ENCODE measurements around the gene HCFC1. TPM values are rescaled to one million over a fixed set of nuclear protein-coding genes. Genes with fewer than 3 reads are reported as not detected.

Gene HCFC1
- total RNA-seq, 1 donor from 2014 or later: 42.2 TPM

DNA sequence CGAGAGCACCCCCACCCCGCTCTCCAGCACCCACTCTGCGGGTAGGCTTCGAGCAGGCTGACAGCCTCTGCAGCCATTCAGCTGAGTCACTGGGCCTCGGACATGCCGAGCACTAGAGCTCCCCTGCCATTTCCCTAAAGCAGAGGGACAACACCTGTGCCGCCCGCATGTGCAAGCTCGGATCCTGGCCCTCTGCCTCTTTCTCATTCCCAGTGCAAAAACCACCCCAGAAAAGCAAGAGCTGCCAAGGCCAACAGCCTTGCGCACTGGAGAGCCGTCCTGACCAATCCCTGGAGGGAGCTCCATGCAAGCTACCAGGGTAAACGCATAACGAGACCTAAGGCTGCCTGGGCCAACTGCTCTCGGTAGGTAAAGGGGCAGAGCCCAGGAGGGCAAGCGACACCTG is 5.3 kb downstream of the HCFC1 start:
- ATAC-seq (no peak), DNase-seq (ENCODE audit: low spot score) (no peak)

DNA sequence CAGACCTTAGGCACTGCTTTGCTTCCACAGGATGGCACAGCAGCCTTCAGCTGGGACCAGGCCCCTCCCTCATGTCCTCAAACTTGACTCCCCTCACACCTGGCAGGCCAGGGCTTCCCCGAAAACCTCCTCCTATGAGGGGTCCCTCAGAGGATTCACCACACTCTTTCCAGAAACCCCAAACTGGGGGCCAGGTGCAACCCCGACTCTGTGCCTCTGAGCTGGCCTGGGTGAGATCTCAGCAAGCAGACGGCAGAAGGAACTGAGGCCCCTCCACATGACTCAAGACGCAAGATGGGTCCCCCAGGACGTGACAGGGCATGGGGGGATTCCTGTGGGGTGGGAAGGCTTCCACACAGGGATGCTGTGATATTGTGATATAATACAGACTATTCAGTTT is 6.2 kb downstream of the HCFC1 start:
- ATAC-seq (no peak), DNase-seq (ENCODE audit: low spot score) (no peak)
- intact Hi-C loops (cut with DNase I): no loop called here

More for the DNA sequence above, 5.3 kb downstream of the HCFC1 start:
- intact Hi-C loops (cut with DNase I): no loop called here

DNA sequence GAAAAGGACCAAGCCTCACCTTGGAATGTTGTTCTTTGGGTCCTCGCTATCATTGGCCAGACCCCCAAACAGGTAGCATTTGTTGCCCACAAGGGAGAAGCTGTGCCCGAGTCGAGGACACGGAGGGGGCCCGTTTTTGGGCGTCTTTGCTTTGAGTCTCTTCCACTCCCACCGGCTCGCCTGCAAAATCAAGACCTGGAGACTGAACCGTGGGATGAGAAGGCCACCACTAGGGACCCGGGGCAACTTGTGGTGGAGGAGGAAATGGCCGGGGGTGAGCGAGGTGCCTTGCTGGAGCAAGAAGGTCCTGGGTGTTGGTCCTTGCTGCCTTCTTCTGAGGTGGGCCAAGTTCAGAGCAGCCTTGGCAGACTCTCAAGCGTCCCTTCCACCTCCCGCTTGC is 7.5 kb downstream of the HCFC1 start:
- no peak for ATAC-seq
- DNase-seq (ENCODE audit: low spot score): no peak
- intact Hi-C loops (cut with DNase I): loop anchor here (5.0 kb wide), 1 partner anchor 182 kb away; the partner anchor contains the start of gene SRPK3

DNA sequence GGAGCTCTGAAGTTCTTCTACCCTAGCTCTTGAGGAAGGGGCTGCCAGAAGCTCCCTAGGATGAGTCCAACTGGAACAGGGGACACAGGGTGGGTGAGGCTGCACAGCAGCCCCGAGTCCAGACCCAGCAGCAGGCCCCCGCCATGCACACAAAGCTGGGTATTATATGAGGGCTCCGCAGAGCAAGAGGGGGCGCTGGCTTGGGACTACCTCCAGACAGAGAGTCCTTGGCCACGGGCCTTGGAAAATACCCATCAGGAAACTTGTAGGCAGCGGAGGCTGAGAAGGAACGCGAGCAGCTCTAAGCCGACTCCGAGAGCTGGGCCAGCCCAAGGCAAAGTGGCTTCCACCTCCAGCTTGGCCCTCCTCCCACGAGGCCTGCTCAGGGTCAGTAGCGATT is 8.1 kb downstream of the HCFC1 start:
- intact Hi-C loops (cut with DNase I): loop anchor here (5.0 kb wide), 1 partner anchor 181 kb away; the partner anchor contains the start of gene SRPK3
- no peak for ATAC-seq
- no peak for DNase-seq (ENCODE audit: low spot score)

DNA sequence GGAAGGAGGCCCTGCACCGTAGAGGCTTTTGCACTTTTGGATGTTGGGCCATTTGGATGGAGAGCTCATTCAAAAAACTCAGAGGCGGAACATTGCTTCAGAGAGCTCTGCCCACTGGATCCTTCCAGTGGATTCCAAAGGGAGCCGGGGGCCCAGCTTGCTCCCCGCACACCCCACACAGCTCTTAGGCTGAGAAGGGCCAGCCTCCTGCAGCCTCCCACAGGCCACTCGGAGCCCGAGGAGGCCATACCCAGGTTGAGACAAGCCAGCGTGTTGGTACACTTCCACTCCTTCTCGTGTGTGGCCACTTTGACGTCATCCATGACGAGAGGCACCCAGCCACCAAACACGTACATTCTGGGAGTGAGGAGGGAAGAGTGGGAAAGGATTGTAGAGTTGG is 10.3 kb downstream of the HCFC1 start:
- intact Hi-C loops (cut with DNase I): loop anchor here (5.0 kb wide), 1 partner anchor 179 kb away; the partner anchor contains the start of gene SRPK3
- no peak for ATAC-seq
- DNase-seq (ENCODE audit: low spot score): no peak

DNA sequence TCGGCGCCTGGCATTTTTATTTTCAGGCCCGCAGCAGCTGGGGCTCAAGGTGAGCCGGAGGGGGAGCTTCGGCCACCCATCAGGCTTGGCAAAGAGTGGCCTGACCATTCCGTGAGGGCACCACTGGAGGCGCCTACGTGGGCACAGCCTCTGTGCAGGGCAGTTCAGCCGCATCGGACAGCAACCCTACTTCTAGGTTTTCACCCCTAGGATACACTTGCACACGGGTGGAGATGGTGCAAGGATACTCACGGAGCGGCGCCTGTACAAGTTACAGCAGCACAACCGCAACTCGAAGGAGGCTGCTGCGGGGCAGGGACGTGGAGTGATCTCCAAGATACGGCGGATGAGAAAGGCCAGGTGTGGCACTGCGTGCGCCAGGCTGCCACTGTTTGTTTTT is 10.8 kb downstream of the HCFC1 start:
- intact Hi-C loops (cut with DNase I): loop anchor here (5.0 kb wide), 1 partner anchor 178 kb away; the partner anchor contains the start of gene SRPK3
- ATAC-seq: no peak
- no peak for DNase-seq (ENCODE audit: low spot score)

DNA sequence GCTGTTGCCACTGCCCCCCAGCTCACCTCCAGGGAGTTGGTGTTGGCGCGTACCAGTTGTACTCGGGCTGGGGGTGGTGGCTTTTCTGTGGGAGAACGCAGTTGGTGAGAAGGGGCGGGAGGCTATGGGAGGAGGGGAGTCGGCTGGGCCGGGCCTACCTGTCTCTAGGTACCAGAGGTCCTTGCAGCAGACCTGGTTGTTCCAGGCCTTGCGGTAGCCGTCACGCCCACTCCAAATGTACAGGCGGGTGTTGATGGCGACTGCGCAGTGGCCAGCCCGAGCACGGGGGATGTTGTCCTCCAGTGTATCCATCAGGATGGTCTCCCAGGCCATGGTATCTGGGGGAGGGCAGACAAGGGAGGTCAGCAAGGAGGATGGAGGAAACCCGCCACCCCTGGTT is 11.5 kb downstream of the HCFC1 start:
- no peak for DNase-seq (ENCODE audit: low spot score)
- intact Hi-C loops (cut with DNase I): loop anchor here (5.0 kb wide), 1 partner anchor 178 kb away; the partner anchor contains the start of gene SRPK3
- ATAC-seq: no peak

DNA sequence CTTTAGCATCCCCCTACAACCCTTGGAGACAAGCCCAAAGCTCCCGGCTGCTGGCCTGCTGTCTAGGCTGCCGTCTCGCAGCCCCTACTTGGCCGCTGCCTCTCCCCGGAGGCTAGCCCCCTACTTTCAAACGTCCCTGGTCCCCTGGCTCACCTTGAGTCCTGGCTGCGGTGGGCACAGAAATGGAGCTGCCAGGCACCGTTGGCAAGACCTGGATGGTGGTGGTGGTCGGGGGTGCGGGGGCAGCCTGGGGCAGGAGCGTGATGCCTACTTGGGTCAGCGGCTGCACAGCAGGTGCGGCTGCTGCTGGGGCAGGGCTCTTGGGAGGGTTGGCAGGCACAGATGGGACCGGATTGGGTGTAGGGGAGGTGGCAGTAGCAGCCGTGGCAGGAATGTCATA is 12.0 kb downstream of the HCFC1 start:
- intact Hi-C loops (cut with DNase I): loop anchor here (5.0 to 10.0 kb wide), 2 partner anchors 177 to 405 kb away; partner anchors contain the start of gene SRPK3
- ATAC-seq: no peak
- DNase-seq (ENCODE audit: low spot score): no peak

DNA sequence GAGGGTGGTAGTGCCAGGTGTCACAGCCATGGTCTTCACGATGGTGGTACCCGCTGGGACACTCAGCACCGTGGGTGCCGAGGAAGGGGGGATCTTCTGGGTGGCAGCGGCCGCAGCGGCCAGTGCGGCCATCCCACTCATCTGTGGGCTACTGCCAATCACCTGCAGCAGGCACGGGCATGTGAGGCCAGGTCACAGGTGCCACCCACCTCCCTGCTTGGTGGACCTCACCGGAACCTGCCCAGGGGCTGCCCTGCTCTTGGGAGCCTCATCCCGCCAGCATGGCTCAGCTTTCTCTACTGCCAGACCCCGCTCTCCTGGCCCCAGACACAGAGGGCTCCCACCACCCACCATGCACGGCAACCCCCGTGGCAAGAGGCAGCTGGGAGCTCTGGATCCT is 13.0 kb downstream of the HCFC1 start:
- intact Hi-C loops (cut with DNase I): loop anchor here (10.0 kb wide), 1 partner anchor 404 kb away; no protein-coding TSS in a partner anchor
- DNase-seq (ENCODE audit: low spot score) (no peak), ATAC-seq (no peak)

DNA sequence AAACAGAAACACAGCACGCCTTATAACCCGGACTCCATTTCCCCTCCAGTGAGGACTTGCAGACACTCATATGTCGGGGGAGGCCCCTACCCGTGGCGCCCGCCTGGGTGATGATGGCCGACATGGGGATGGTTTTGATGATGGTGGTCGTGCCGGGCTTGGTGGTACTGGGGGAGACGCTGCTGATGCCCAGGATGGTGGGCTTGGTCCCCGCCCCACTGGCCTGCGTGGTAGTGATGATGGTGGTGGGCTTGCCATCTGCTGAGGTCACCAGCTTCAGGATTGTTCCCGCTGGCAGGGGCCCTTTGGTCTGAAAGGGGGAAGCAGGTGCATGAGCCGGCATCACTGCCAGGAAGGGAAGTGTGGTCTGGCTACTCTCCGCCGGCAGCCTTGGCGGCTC is 14.4 kb downstream of the HCFC1 start:
- intact Hi-C loops (cut with DNase I): loop anchor here (10.0 kb wide), 1 partner anchor 402 kb away; no protein-coding TSS in a partner anchor
- DNase-seq (ENCODE audit: low spot score): no peak
- ATAC-seq: no peak

DNA sequence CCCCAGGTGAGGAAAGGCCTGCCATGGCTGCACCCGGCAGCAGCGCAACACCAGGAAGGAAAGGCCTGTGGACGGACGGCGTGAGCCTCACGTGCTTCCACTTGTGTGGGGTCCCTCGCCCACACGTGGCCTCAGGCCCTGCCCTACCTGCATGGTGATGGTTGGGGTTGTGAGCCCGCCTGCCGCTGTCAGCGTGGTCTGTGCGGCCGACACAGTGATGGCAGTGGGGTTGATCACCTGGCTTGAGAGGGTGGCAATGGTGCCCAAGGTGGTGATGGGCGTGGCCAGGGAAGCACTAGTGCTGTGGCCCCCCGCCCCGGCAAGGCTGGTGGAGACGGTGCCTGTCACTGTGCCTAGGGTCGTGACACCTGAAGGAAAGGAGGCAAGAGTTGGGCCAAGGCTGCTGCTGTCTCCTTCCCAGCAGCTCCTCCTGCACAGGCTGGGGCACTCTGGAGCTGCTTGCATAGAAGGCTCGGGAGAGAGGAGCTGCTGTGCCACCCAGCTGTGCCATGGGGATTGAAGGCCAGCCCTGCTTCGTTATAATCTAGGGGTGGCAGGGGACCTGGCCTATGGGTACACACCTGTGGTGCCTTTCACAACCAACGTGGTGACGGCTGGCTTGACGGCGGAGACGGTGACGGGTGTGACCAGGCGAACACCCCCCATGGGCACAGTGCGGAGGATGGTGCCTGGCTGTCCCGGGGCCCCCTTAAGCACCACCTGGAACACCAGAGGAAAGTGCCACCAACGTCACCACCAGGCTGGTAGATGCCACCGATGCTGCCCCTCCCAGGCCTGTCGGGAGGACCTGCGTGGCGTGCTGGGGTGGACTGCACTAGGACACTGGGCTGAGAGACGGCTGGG is 15.3 kb downstream of the HCFC1 start:
- DNase-seq (ENCODE audit: low spot score) (no peak), ATAC-seq (no peak)
- intact Hi-C loops (cut with DNase I): loop anchor here (10.0 kb wide), 1 partner anchor 401 kb away; no protein-coding TSS in a partner anchor

DNA sequence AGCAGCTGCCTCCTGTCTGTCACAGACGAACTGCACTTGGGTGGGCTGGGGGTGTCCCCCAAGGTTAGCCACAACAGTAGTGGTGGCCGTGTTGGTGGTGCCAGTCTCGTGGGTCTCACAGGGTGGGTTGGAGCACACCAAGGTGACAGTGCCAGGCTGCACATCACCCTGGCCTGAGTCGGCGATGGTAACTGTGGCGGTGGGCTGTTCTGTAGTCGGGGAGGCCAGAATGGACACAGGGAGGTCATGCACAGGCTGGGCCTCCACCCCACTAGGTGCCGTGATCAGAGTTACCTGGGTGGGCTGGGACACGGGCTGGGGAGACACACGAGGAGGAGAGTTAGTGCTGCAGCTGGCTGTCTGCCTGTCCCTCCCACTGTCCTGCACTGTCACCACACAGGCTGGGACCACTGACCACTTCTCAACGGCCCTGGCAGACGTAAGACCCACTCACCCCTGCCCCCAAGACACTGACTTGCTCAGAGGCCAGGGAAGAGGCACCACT is 16.3 kb downstream of the HCFC1 start:
- intact Hi-C loops (cut with DNase I): loop anchor here (10.0 kb wide), 1 partner anchor 400 kb away; no protein-coding TSS in a partner anchor
- ATAC-seq (no peak), DNase-seq (ENCODE audit: low spot score) (no peak)

DNA sequence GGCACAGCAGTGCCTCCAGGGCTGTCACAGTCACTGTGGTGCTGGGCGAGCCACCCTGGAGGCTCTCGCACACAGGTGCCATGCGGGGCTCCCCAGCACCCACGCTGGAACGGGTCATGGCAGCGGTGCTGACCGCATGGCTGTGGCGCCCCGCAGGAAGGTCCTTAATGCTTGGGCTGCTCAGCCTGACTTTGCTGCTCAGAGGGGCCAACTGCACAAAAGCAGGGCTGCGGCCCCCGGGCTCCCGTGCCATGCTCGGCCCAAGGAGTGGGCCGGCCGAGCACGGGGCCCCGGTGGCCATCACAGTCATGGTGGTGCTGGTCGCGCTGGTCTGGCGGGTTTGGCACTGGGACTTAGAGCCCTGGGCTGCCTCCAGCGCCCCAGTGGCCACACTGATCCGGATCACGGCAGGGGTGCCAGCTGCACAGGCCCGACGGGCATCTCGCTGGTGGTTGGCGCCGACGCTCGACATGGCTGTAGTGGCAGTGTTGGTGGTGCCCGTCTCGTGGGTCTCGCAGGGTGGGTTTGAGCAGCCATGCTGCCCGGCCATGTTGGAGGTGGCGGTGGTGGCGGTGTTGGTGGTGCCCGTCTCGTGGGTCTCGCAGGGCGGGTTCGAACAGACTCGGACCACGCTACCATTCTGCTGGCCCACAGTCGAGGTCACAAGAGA is 16.9 kb downstream of the HCFC1 start:
- DNase-seq (ENCODE audit: low spot score) (no peak), ATAC-seq (no peak)
- intact Hi-C loops (cut with DNase I): loop anchor here (5.0 to 10.0 kb wide), 2 partner anchors 187 to 400 kb away; no protein-coding TSS in a partner anchor

DNA sequence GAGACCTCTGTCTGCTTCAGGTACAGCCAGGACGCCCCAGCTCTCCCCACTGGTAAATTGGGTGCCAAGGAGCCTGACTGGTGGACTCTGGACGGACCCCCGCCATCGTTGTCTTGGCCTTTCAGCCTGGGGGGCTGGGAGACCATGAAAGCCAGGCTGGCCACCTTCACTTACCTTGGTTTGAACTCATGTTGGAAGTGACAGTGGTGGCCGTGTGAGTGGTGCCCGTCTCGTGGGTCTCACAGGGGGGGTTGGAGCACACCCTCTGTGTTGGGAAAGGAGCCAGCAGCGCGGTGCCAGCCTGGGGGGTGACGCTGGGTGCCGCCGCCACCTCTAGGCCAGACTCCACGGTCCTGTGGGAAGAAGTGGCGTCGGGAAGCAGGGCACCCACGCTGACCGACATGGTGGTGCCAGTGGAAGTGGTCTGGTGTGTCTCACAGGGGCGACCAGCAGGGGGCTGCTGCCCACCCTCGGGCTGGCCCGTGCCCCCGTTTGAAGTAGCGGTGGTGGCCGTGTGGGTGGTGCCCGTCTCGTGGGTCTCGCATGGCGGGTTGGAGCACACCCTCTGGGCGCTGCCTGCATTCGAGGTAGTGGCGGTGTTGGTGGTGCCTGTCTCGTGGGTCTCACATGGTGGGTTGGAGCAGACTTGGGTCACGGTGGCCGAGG is 17.6 kb downstream of the HCFC1 start:
- no peak for ATAC-seq
- intact Hi-C loops (cut with DNase I): loop anchor here (5.0 to 10.0 kb wide), 2 partner anchors 187 to 399 kb away; no protein-coding TSS in a partner anchor
- no peak for DNase-seq (ENCODE audit: low spot score)

DNA sequence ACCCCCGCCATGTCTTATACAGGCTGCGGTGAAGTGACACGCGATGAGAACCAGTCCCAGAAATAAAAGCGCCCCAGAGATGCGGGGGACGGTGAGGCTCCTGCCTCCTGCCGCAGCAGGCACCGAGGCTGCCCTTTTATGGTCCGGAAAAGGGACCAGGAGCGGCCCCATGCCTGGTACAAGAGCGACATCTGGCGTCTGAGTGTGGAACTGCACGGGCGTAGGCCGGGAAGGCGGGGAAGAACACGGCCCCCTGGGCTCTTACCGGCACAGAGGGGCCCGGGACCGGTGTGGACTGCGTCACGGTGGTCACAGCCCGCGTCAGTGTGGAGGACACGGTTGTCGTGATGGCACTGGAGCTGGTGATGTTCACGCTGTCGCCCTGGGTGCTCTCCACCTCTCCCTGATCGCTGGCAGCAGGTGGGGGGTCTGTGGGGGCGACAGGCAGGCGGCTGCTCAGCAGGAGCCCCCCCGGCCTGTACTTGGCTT is 18.2 kb downstream of the HCFC1 start:
- ATAC-seq (peak; percentile 67), DNase-seq (ENCODE audit: low spot score) (peak; percentile 86)
- intact Hi-C loops (cut with DNase I): loop anchor here (5.0 to 10.0 kb wide), 2 partner anchors 186 to 399 kb away; no protein-coding TSS in a partner anchor

DNA sequence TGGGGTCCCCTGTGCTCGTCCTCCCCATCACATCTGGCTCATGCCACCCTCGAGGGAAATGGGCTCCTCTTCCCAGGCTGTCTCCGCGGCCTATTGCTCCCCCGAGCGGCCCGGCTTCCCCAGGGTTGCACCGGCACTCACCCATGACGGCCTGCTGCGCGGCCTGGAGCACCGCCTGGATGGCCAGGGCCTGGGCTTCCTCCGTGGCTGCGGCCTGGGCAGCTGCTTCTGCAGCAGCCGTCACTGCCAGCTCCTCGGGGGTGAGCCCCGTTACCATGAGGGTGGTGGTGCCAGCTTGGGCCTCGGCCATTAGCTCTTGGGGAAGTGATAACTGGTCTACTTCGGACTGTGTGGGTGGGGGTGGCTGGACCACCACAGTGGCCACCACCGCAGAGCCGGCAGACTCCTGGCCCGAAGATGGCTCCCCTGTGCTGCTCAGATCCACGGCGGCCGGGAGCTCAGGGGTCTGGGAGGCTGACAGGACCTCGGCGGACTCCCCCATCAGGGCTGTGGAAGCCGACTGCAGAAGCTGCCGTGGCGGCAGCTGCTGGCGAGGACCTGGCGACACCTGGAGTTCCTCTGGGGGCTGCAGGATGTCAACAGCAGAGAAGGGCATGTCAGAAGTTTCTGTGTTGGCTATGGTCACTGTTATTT is 19.1 kb downstream of the HCFC1 start:
- intact Hi-C loops (cut with DNase I): loop anchor here (5.0 to 10.0 kb wide), 2 partner anchors 185 to 398 kb away; no protein-coding TSS in a partner anchor
- ATAC-seq (no peak), DNase-seq (ENCODE audit: low spot score) (no peak)

DNA sequence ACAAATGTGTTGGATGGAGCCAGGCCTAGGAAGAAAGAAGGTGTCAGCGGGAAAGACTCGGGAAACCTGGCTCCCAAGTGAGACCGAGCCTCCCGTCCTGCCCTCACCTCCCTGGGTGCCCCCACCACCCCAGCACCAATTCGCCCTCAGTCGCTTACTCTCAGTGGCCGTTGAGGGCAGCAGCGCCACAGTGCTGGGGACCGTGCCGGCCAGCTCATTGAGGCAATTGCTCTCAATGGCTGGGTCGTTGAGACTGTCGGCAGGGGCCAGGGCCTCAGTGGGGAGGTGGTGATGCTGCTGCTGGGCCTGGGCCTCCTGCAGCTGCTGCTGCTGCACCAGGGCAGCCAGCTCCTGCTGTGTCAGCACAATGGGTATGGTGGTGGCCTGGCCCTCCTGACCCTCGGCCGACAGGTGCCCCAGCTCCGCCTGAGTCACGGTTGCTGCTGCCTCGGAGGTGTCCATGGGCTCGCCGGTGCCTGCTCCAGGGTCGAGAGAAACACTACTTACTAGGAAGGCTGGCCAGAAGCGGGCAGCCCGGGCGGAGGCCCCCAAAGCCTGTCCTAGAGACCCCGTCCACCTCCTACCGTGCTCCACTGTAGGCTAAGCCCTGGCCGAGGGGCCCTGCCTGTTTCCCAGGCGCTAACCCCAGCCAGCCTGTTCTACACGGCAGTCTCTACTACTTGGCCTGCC is 19.8 kb downstream of the HCFC1 start:
- ATAC-seq (no peak), DNase-seq (ENCODE audit: low spot score) (no peak)
- intact Hi-C loops (cut with DNase I): loop anchor here (5.0 to 10.0 kb wide), 2 partner anchors 185 to 397 kb away; no protein-coding TSS in a partner anchor

All from sciatic nerve (tissue), 2 donors.